IPS-NIHi7 (cell line): Measurements from ENCODE around the gene UQCRHL.
"Not testable (repeated sequence)": the region's sequence is repeated elsewhere in the genome, so short reads cannot be mapped to it uniquely, and the experiment has no call there.

ENCODE experiments used
- DNase-seq: peaks from one replicate; pipeline ENCODE4 v3.0.0; 2012; ENCODE audit warnings: mixed read lengths; ENCODE audit errors: extremely low spot score

The UQCRHL gene

DNA sequence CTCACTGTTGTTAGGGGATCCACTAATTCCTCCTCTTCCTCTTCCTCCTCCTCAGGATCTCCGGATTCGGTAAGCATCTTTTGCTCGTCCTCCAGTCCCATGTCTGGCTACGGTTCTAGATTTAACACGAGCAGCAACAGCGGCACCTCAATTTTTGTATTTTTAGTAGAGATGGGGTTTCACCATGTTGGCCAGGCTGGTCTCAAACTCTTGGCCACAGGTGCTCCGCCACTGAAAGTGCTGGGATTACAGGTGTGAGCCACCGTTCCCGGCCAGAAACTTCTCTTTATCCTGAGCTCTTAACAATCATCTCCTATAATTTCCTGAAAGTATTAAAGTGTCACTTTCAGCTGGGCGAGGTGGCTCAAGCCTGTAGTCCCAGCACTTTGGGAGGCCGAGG lies at the start of gene UQCRHL:
Gene UQCRHL (minus strand): TSS at position 101 of the 400 bp plus-strand sequence. CDS start 0 bp downstream, at position 101.
- not testable (repeated sequence) for DNase-seq

DNA sequence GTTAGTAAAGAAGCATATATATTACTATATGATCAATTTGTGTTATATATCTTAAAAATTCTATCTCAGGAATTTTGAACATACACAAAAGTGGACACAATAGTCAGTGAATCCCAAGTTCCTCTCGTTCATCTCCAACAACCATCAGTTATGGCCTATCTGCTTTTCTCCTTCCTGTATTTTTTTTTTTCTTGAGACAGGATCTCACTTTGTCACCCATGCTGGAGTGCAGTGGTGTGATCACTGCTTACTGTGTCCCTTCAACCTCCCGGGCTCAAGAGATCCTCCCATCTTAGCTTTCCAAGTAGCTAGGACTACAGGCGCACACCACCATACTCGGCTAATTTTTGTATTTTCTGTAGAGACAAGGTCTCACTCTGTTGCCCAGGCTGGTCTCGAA lies 49.4 kb upstream of the UQCRHL start:
- no peak for DNase-seq

GRCh38 chr1:15852828-15853302 lies 45.4 kb upstream of the UQCRHL start:
- DNase-seq: no peak

- no peak for DNase-seq
Measured at GRCh38 chr1:15852036-15852827, 44.8 kb upstream of the UQCRHL start.

- no peak for DNase-seq
Measured at GRCh38 chr1:15851210-15852035, 44.0 kb upstream of the UQCRHL start.

GRCh38 chr1:15850471-15851001 lies 43.1 kb upstream of the UQCRHL start:
- no peak for DNase-seq

DNA sequence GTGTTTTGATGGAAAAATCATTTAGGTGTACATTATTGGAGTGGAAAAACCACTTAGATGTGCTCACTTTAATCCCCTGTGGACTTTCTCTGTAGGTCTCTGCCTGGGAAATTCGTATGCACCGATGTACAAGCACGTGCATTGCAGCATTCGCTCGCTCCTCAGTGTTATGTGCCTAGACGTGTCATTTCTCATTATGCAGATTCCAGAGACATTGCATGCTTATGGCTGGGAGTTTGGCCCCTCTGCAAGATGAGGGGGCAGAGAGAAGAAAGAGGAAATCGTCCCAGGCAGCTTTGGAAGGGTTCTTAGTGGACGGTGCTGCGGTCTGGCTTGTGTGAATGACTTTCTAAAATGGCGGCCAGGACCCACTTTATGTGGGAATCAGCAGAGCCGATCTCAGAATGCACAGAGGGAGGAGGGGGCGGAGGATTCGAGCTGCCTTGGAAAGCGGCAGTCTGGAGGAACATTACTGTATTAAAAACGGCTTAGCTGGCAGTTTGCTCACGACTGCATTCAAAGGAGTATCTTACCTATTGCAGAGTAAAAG lies 42.4 kb upstream of the UQCRHL start:
- peak; percentile 38 for DNase-seq

DNA sequence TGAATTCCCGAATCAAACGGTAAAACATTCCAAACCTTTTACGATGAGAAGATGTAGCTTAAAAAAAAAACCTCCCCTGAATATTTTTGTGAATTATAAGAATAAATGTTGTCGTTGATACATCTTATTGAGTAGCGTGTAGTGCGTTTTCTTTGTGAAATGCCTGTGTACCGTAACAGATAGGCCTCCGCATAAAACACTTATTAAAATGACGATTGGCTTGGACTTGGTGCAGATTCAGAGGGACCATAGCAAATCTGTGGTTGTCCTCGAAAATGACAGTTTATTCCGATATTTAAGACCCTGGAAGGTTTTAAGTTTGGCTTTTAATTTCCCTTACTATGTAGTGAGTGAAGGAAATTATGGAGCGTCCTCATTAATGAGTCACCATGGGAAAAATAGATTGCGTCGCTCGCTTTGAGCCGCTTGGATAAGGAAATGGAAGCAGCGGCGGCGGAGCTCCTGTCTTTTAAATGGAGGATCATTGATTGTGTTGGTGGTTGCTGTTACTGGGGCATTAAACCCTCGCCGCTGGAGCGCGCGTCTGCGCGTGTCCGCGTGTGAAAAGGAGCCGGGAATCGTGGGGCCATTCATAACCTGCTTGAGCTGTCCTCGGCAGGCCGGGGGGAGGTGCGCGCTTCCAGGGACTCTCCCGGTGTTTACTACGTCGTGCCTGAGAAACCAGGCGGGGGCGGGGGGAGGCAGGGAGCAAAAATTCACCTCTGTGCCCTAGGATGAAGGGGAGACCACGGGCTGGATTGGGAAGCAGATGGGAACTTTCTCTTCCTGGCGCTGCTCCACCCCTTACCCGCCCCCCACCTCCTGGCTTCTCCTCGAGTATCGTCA lies 41.7 kb upstream of the UQCRHL start:
- peak; percentile 51 for DNase-seq

DNA sequence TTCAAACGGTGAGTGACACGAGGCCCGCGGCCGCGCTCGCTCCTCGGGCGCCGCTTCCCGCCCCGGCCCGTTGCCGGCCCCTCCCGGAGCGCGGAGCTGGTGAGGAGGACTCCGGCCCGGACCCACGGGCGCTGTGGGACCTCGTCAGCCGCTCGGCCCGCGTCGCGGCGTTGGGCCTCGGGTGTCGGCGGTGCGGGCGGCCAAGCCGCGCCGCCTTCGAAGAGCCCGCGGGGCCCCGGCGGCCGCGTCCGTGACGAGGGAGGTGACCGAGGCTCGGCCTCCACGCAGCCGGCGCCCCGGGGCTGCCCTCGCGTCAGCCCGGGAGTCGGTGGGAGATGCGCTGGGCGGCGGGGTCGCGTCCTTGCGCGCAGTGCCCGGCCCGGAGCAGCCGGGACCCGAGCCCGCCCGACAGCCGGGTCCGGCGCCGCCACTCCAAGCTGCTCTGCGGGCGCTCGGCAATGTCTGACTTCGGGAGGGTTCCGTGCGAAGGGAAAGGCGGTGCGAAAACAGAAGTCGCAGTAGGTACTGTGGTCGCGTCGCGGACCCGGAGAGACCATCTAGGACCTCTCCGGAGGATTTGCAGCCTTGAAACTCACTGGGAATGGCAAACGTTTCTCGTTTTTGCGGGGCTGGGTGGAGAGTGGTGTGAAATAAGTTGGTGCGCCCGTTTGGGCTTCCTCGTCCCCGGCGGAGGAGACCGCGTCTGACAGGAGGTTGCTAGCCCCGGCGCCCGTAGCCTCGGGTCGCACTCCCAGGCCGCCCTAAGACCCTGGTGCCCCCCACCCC lies 40.9 kb upstream of the UQCRHL start:
- DNase-seq: no peak

GRCh38 chr1:15847893-15848142 lies 40.4 kb upstream of the UQCRHL start:
- DNase-seq: no peak

GRCh38 chr1:15847100-15847892 lies 39.8 kb upstream of the UQCRHL start, which contains the start of gene SPEN:
Gene SPEN, plus strand, starts transcription at chr1:15847707. Its CDS starts 361 bp downstream, at chr1:15848068.
- DNase-seq: peak; percentile 84

- DNase-seq: not testable (repeated sequence)
Measured at GRCh38 chr1:15846056-15846455, 38.6 kb upstream of the UQCRHL start.

GRCh38 chr1:15843826-15844572 lies 36.5 kb upstream of the UQCRHL start:
- DNase-seq: no peak

GRCh38 chr1:15838721-15839120 lies 31.3 kb upstream of the UQCRHL start:
- no peak for DNase-seq

- DNase-seq: no peak
Measured at GRCh38 chr1:15837931-15838330, 30.5 kb upstream of the UQCRHL start.

DNA sequence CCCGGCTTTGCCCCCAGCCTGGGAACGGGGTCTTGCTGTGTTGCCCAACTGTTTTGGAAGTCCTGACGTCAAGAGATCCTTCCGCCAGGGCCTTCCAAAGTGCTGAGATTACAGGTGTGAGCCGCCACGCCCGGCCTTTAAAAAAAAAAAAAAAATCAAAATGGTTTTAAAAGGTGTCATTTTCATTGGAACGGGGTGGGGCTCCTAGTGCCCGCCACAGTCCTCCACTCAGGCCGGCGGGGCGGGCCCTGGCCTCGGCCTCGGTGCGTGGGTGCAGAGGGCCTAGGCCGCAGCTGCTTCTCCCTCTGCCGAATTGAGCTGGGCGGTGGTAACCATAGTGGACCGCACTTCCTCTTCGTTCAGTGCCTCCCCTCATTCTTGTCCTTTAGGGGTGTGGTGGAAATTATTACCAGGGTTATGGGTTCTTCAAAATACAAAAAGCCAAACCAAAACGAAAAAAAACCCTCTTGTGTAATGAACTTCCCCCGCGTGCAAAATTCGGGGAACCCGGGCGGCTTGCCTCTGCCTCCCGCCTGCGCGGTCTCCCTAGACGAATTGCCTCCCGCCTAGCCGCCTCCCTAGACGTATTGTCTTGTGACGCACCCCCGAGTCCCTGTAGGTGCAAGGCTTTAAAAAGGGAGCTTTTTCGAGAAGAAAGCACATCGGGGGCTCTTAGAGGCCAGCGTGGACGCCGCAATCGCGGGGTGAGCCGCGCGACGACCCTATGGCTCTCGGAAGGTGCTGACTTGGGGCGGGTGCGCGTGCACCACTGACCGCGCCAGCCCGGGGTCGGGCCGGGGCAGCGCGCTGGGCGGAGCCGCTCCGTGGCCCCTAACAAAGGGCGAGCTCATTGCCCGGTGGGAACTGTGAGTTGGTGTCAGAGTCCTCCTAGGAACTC lies 29.6 kb upstream of the UQCRHL start:
- DNase-seq: no peak

DNA sequence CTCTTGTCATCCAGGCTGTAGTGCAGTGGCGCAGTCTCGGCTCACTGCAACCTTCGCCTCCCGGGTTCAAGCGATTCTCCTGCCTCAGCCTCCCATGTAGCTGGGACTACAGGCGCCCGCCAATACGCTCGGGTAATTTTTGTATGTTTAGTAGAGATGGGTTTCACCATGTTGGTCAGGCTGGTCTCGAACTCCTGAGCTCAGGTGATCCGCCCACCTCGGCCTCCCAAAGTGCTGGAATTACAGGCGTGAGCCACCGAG lies 29.0 kb upstream of the UQCRHL start:
- DNase-seq: not testable (repeated sequence)
